Thymus (tissue), 2 donors: ENCODE results near the gene KIF2A. TPM values are rescaled to one million over a fixed set of nuclear protein-coding genes. Genes with fewer than 3 reads are reported as not detected.

Experiments used
- polyA plus RNA-seq: library from polyadenylated mRNA; stranded (reverse); fragments of 200-250 nt; gene quantifications from one replicate; pipeline ENCODE4 v1.2.3, GENCODE V29; 2013
- total RNA-seq: library from RNA; stranded (reverse); fragments of 120-200 nt; gene quantifications from one replicate; pipeline ENCODE4 v1.2.4, GENCODE V29; 2013
- donor health status: healthy.

KIF2A gene
- total and polyA plus RNA-seq, 2 donors: 14.7 to 70.5 TPM

Other genes with a start within 250 kb of the KIF2A start
- 17.1 TPM for gene DIMT1, start 97.7 kb downstream of the KIF2A start, total RNA-seq
- 25.1 TPM for gene DIMT1, start 97.7 kb downstream of the KIF2A start, polyA plus RNA-seq
- 18.5 TPM for gene IPO11, start 106.6 kb downstream of the KIF2A start, total RNA-seq
- 12.2 TPM for gene IPO11, start 106.6 kb downstream of the KIF2A start, polyA plus RNA-seq